Measurements from ENCODE around the gene PARM1. TPM values are rescaled to one million over a fixed set of nuclear protein-coding genes. Genes with fewer than 3 reads are reported as not detected.

Gene PARM1
- total RNA-seq, 2 donors from 2014 or later = 105 to 133 TPM

- H3K9me3 ChIP-seq = no peaks in the 10 kb centered on the region
- H3K4me3 ChIP-seq = no peak overlapping the region
- H3K4me1 ChIP-seq (replicated peaks) = no peaks in the 10 kb centered on the region
- 91% methylated on average over 1 of the region's 1 CpG for WGBS
- no peaks in the 10 kb centered on the region for H3K36me3 ChIP-seq
- no peak for TF ChIP-seq POLR2AphosphoS5 (IDR thresholded peaks at IDR 0.05)
- no peak for TF ChIP-seq POLR2A (IDR thresholded peaks at IDR 0.05)
- TF ChIP-seq, protein P1, sequence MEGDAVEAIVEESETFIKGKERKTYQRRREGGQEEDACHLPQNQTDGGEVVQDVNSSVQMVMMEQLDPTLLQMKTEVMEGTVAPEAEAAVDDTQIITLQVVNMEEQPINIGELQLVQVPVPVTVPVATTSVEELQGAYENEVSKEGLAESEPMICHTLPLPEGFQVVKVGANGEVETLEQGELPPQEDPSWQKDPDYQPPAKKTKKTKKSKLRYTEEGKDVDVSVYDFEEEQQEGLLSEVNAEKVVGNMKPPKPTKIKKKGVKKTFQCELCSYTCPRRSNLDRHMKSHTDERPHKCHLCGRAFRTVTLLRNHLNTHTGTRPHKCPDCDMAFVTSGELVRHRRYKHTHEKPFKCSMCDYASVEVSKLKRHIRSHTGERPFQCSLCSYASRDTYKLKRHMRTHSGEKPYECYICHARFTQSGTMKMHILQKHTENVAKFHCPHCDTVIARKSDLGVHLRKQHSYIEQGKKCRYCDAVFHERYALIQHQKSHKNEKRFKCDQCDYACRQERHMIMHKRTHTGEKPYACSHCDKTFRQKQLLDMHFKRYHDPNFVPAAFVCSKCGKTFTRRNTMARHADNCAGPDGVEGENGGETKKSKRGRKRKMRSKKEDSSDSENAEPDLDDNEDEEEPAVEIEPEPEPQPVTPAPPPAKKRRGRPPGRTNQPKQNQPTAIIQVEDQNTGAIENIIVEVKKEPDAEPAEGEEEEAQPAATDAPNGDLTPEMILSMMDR (IDR thresholded peaks at IDR 0.05) = no peak
- DNase-seq (ENCODE audit: low spot score) = no peak
- intact Hi-C loops (cut with DNase I) = no loop called here
- H3K27me3 ChIP-seq (replicated peaks; ENCODE audit: insufficient read depth) = no peaks in the 10 kb centered on the region
- no peak overlapping the region for H3K27ac ChIP-seq
Measured at GRCh38 chr4:75051431-75051830, 118.5 kb downstream of the PARM1 start.

- intact Hi-C loops (cut with DNase I) = no loop called here
- no peaks in the 10 kb centered on the region for H3K27me3 ChIP-seq (replicated peaks; ENCODE audit: insufficient read depth)
- H3K4me1 ChIP-seq (replicated peaks) = no peaks in the 10 kb centered on the region
- no peak for DNase-seq (ENCODE audit: low spot score)
- TF ChIP-seq POLR2AphosphoS5 (IDR thresholded peaks at IDR 0.05) (no peak), POLR2A (IDR thresholded peaks at IDR 0.05) (no peak)
- TF ChIP-seq, protein P1 (IDR thresholded peaks at IDR 0.05) = no peak
- WGBS = 82% methylated on average over 1 of the region's 1 CpG
- H3K4me3 ChIP-seq = no peak overlapping the region
- no peaks in the 10 kb centered on the region for H3K9me3 ChIP-seq
- H3K27ac ChIP-seq = no peak overlapping the region
- H3K36me3 ChIP-seq = no peaks in the 10 kb centered on the region
Measured at GRCh38 chr4:75053352-75053751, 120.4 kb downstream of the PARM1 start.

GRCh38 chr4:75054078-75054477 lies 121.2 kb downstream of the PARM1 start:
- Histone ChIP-seq H3K27me3 (replicated peaks; ENCODE audit: insufficient read depth) (no peaks in the 10 kb centered on the region), H3K9me3 (no peaks in the 10 kb centered on the region), H3K4me1 (replicated peaks) (no peaks in the 10 kb centered on the region), H3K4me3 (no peak overlapping the region), H3K36me3 (no peaks in the 10 kb centered on the region), H3K27ac (no peak overlapping the region)
- no peak for TF ChIP-seq POLR2A (IDR thresholded peaks at IDR 0.05)
- TF ChIP-seq POLR2AphosphoS5 (IDR thresholded peaks at IDR 0.05) = no peak
- TF ChIP-seq, protein P1 (IDR thresholded peaks at IDR 0.05) = no peak
- 68% methylated on average over 3 of the region's 3 CpGs for WGBS
- intact Hi-C loops (cut with DNase I) = no loop called here
- no peak for DNase-seq (ENCODE audit: low spot score)

- H3K27me3 ChIP-seq (replicated peaks; ENCODE audit: insufficient read depth) = no peaks in the 10 kb centered on the region
- no peak for DNase-seq (ENCODE audit: low spot score)
- WGBS = 72% methylated on average over 4 of the region's 4 CpGs
- TF ChIP-seq, protein P1 (IDR thresholded peaks at IDR 0.05) = no peak
- TF ChIP-seq POLR2AphosphoS5 (IDR thresholded peaks at IDR 0.05) (no peak), POLR2A (IDR thresholded peaks at IDR 0.05) (no peak)
- H3K36me3 ChIP-seq = no peaks in the 10 kb centered on the region
- H3K4me1 ChIP-seq (replicated peaks) = no peaks in the 10 kb centered on the region
- H3K9me3 ChIP-seq = no peaks in the 10 kb centered on the region
- H3K4me3 ChIP-seq = no peak overlapping the region
- H3K27ac ChIP-seq = no peak overlapping the region
- intact Hi-C loops (cut with DNase I) = no loop called here
Measured at GRCh38 chr4:75056277-75056676, 123.4 kb downstream of the PARM1 start.

DNA sequence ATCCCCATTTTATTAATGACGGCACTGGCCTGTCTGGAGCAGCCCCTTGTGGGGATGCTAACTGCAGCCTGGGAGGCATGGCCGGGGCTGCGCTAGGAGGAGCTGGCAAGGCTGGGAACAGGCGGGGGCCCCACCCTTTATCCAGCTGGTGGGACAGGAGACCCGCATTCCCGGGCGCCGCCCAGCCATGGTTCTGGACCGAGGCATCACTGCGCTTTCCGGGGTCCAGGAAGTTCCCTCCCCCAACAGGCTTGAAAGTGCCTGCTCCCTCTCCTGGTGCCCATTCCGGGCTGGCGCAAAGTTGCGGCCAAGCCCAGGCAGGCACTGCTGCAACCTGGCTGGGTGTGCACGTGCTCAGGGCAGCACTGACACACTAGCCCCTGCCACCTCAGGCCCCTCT lies 124.5 kb downstream of the PARM1 start:
- no peak for DNase-seq (ENCODE audit: low spot score)
- TF ChIP-seq, protein P1 (IDR thresholded peaks at IDR 0.05) = no peak
- TF ChIP-seq POLR2AphosphoS5 (IDR thresholded peaks at IDR 0.05) (no peak), POLR2A (IDR thresholded peaks at IDR 0.05) (no peak)
- H3K9me3 ChIP-seq = no peaks in the 10 kb centered on the region
- no peak overlapping the region for H3K4me3 ChIP-seq
- no peak overlapping the region for H3K27ac ChIP-seq
- H3K27me3 ChIP-seq (replicated peaks; ENCODE audit: insufficient read depth) = no peaks in the 10 kb centered on the region
- whole genome bisulfite sequencing = 93% methylated on average over 15 of the region's 15 CpGs
- no peaks in the 10 kb centered on the region for H3K36me3 ChIP-seq
- intact Hi-C loops (cut with DNase I) = no loop called here
- H3K4me1 ChIP-seq (replicated peaks) = no peaks in the 10 kb centered on the region
